ENCODE data around the gene COL24A1.
"Not testable (repeated sequence)": the region's sequence is repeated elsewhere in the genome, so short reads cannot be mapped to it uniquely, and the experiment has no call there.

Gene COL24A1

DNA sequence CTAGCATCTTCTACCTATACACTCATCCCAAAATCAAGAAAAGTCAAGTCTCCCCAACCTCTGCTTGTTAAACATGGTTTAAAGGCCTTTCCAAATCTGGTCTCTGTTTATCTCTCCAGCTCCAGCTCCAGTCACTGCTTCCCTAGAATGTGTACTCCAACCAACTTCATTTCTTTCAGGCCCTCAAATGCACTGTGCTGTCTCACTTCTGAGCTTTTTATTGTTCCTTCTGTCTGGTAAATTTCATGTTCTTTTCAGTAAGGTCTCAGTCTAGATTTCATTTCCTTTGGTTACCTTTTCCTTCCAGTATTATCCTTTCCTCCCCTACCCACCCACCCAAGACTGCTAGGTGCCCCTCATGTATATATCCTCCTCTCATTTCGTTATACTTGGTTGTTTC, 3.7 kb downstream of the COL24A1 start:
- DNase-seq = no peak

DNA sequence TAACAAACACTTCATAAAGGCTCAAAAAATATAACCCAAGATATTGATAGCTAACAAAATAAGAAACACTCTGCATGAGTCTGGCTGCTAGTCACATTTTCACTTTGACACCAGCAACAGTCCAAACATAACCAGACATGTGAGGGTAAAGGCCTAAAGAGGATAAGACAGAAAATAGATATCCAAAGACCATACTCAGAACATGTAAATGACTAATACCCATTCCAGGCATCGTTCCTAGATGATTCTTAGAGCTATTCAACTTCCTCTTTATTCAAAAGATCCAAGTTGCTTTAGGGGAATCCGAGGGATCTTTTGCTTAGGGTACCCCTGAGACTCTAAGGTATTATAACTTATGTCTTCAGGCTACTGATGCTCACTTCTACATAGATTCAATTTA, 5.1 kb downstream of the COL24A1 start:
- no peak for DNase-seq

DNA sequence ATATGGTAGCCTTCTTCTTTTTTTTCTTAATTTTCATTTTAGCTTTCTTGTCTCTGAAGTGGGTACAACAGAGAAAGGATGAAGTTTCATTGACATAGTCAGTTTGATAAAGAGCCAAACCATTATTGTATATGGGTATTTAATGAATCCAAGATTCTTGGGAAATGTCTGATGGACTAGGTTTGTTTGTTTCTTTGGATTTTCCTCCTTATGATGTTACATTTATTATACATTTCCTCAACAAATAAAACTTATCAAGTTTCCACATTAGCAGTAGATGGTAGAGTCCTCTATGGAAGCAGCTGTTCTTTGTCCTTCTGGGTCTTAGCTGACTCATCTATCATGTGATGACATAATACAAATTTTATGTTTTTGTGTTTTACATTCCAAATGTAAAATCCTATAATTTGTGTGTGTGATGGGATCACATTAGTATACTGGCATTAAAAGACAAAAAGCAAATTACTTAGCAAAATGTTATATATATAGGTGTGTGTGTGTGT, 6.0 kb downstream of the COL24A1 start:
- no peak for DNase-seq

DNA sequence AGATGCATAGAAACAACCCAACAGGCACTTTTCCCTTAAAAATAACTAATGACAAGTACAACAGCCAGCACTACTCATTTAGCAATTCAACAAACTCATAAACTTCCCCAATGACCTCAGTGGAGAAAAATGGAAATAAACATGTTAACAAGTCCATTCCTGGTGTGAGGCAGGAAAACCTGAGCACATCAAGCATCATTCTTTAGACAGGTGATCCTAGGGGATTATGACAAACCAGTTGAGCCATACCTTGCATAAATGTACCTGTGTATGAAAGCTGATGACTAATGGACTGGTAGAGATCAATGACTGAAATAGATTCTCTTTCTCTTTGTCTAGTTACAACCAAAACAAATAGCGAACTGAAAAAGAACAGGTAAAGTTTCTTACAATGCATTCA, 7.0 kb downstream of the COL24A1 start:
- no peak for DNase-seq

DNA sequence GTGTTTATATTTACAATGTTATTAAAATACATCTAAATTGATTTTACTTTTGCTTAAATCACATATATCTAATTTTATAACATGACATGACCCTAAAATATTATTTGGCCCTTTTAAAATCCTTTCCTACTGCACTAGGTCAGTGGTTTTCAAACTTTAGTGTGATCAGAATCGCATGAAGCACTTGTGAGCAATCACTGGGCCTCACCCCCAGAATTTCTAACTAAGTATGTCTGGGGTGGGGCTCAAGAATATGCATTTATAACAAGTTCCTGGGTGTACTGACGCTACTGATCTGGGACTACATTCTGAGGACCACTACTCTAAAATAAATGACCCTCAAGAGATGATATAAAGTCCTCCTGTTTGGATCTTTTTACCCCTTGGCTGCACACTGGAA, 8.8 kb downstream of the COL24A1 start:
- no peak for DNase-seq

DNA sequence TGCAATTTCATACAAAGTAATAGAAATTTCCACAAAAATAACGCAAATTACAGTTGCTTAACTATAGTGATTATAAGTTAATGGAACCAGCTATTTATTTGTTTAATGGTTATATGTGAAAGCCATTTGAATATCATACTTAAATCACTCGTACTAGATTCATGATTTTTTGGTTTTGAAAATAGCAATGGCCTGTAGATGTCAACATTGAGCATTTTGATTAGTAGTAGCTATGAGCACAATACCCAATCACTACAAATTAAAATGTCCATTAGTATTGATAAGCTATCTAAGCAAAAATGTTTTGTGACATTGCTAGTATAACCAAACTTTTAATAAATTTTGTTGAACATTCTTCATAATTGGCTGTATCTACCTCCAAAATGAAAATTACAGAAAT, 10.0 kb downstream of the COL24A1 start:
- no peak for DNase-seq

DNA sequence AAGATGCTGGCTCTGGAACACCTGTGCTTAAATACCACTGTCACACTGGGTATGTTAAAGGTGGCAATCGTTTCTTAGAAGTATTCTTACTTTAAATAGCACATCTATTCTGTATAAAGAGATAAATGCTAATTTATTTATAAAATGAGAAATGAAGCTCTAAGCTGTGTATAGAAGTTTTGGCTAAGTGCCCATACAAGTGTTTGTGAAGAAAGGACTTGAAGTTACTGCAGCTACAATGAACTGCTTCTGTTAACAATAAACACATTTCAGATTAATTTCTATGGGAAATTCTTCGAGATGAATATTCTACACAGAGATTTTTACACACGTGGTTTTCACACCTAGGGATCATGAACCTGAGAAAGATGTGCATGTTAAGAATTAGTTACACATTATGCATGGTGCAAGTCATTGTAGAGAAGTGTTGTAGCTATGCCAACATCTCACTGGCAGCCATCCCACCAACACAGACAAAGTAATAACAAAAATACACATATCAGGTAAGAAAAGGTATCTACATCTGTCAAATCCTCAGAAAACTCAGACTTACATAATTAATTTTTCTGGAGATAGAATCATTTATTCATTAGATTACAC, 16.2 kb downstream of the COL24A1 start:
- DNase-seq = no peak

DNA sequence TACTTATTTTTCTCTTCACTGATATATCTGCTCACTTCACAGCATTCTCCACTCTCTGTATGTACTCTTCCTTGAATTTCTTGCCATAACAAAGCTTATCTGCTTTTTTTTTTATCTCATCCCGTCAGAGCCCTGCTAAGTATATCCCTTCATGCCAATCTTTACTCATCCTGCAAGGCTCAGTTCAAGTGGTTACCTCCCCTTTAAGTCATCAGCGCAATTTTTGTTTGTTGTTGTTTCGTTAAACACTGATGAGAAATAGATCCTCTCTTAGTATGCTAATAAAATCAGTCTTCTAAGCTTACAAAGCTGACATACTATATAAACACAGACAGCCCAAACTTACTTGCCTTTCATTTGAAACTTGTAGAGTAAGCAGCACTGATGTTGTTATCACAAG, 17.8 kb downstream of the COL24A1 start:
- DNase-seq = no peak

DNA sequence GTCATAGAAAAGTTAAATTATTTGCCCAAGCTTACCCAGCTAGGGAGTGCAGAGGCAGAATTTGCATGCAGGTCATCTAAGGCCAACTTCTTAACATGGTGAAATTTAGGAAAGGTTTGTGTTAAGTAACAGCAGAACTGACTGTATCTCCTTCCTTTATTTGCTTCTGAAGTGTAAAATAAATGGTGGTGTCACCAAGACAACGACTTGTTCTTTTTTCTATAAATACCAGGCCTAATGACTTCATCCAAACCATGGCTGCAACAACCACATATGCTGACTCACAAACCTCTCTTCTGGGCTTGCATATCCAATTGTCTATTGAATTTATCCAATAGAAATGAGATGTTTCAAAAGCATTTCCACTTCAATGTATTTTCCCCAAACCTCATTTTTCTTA, 19.1 kb downstream of the COL24A1 start:
- peak; percentile 89 to 90 for DNase-seq

DNA sequence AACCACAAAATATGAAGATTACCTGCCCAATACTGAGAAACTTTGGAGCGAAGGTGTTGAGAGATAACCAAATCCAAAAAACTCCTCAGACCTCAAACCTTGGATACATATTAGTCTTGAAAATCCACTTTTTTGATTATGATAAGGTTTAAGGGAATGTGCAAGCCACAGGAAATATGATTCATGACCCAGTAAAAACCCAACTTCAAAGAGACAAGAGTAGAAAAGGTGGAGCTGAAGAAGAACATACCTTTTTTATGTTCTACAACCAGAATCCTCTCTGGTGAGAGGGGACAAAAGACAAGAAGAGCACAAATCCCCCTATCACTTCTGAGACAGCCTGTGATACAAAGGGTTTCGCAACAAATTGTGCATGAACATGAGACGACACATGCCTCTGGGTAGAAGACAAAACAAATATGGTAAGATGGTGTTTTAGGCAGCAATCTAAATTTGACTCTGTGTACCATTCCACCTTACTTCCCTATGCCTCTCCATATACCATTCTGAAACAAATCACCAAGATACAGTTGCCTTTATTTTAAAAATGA, 37.3 kb downstream of the COL24A1 start:
- no peak for DNase-seq

DNA sequence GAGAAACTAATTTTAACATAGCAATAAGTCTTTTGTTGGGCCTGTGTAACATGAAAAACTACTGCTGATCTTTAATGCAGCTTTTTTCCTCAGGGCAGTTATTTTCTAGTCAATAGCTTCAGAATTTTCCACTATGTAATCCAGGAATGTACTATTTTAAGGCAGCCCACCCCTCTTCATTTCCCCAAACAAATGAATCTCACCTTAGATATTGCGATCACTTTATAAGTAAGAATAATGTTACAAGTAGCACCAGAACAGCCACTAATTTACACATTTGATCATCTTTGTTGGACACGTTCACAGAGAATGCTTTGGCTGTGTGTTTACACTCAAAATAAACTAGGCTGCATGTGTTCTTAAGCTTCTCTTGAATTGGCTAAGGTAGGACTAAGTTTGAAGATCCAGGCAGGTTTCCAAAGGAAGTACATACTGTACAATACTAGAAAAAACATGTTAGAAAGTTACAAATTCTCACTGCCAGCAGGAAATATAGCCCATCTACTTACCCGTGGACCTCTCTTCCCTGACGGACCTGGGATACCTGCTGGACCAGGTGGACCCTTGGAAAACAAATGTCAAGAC, 41.7 kb downstream of the COL24A1 start:
- DNase-seq = no peak

DNA sequence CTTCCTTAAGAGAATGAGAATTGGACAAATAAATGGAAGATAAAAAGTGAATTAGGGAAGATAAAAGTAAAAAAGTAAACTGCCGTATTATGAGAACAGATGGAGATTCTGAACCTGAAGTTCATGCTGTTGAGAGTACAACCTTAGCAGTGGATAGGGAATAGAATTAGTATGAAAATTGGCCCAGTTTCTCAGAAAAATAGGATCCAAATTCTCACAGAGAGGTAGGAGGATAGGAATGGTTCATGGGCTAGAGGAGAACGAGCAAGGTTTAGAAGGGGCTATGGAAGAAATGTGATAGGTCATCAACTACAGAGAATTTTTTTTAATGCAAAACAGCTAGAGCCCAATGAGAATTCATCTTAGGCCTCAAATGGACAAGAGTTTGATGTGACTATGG, 42.3 kb downstream of the COL24A1 start:
- no peak for DNase-seq

DNA sequence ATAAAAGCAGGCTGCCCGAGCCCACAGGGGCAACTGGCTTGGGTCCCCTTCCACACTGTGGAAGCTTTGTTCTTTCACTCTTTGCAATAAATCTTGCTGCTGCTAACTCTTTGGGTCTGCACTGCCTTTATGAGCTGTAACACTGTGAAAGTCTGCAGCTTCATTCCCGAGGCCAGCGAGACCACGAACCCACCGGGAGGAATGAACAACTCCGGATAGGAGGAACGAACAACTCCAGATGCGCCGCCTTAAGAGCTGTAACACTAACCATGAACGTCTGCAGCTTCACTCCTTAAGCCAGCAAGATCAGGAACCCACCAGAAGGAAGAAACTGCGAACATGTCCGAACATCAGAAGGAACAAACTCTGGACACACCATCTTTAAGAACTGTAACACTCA, 45.0 kb downstream of the COL24A1 start:
- not testable (repeated sequence) for DNase-seq

DNA sequence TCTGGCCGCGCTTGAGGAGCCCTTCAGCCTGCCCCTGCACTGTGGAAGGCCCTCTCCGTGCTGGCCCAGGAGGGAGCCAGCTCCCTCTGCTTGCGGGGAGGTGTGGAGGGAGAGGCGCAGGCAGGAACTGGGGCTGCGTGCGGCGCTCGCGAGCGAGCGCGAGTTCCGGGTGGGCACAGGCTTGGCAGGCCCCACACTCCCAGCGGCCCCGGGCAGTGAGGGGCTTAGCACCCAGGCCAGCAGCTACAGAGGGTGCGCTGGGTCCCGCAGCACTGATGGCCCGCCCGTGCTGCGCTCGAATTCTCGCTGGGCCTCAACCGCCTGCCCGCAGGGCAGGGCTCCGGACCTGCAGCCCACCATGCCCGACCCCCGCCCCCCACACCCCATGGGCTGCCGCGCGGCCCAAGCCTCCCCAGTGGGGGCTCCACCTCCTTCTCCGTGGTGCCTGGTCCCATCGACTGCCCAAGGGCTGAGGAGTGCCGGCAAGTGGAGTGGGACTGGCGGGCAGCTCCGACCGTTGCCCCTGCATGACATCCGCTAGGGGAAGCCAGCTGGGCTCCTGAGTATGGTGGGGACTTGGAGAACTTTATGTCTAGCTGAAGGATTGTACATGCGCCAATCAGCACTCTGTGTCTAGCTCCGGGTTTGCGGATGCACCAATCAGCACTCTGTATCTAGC, 46.0 kb downstream of the COL24A1 start:
- DNase-seq = no peak

DNA sequence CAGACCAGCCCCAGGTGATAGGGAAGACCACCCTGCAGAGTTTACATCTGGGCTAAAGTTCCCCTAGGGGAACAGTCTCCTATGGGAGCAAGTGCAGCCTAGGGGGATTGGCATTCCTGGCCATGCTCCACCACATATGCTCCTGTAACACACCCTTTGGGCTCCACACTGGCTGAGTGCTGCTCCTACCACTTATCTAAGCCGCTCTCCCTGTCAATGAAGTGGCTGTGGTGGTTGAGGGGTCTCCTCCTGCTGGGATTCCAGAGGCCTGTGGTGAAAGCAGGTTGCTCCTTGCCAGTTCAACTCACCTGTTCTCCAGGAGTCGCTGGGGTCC, 51.1 kb downstream of the COL24A1 start:
- DNase-seq = no peak

DNA sequence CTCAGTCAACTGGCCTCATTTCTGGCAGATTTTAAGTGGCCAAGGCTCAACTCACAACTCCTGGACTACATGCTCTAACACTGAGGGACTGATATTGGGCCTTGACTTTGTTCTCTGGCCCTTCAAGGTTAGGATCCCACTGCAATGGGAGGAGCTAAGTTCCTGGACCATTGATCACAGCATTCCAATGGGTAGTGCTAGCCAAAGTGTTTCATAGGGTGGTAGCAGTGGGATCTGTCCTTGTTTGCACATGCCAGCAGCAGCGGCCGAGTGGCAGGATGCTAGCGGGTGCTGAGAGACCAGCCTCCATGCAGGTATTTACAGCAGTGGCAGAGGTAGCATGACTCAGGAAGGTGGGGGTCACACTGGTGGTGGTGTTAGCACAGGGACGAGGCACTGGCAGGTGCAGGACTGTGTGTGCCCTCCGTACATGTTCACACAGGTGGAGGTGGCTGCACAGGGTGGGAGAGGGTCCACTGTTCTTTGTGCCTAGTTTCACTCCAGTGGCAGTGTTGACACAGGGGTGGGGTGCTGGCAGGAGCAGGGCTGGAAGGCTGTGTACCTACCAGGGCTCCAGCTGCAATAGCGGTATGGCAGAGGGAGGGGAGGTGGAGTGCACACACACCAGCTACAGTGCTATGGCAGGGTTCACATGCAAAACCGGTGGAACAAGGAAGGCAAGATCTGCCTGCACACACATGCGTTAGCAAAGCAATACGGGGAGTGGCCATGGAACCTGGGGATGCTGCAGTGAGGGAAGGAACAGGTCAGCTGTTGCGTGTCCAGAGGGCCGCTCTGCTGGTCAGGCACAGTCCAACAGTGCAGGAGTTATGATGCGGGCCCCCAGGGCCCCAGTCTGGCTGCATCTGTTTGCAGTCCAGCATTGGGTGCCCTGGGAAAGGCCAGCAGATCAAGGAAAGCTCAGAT, 51.7 kb downstream of the COL24A1 start:
- DNase-seq = no peak

DNA sequence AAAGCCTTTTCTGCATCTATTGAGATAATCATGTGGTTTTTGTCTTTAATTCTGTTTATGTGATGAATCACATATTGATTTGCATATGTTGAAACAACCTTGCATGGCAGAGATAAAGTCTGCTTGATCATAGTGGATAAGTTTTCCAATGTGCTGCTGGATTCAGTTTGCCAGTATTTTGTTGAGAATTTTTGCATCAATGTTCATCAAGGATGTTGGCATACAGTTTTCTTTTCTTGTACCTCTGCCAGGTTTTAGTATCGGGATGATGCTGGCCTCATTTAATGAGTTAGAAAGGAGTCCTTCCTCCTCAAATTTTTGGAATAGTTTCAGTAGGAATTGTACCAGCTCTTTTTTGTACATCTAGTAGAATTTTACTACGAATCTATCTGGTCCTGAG, 55.0 kb downstream of the COL24A1 start:
- DNase-seq = no peak

DNA sequence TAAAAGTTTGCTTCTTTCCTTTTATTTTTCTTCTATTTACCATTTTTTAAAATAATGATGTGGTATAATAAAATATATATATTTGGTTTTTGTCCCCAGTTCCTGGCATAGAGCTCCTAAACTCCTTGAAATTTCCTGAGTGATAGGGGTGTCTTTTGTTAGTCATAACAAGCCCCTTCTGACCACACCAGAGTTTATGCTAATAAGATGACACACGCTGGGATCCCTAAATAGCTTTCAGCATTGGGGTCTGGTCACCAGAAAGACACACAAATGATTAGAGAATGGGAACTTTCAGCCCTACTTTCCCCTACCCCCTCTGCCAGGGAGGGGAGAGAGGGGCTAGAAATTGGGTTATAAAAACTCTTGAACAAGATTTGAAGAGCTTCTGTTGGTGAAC, 56.2 kb downstream of the COL24A1 start:
- no peak for DNase-seq

DNA sequence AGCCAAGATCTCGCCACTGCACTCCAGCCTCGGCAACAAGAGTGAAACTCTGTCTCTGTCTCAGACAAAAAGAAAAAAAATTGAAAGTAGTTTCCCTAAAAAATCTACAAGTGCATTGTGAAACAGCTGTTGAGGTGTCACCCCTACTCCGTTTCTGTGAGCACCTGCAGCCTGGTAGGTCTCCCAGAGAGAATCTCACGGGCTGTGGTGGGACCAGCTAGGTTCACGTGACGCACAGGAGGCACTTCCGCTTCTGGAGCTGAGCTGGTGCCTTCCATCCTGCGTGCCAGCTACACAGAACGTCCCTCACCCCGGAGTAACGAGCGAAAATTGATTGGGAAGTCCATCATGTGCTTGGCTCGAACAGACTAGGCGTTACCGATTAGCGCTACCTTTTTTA, 66.8 kb downstream of the COL24A1 start:
- no peak for DNase-seq

DNA sequence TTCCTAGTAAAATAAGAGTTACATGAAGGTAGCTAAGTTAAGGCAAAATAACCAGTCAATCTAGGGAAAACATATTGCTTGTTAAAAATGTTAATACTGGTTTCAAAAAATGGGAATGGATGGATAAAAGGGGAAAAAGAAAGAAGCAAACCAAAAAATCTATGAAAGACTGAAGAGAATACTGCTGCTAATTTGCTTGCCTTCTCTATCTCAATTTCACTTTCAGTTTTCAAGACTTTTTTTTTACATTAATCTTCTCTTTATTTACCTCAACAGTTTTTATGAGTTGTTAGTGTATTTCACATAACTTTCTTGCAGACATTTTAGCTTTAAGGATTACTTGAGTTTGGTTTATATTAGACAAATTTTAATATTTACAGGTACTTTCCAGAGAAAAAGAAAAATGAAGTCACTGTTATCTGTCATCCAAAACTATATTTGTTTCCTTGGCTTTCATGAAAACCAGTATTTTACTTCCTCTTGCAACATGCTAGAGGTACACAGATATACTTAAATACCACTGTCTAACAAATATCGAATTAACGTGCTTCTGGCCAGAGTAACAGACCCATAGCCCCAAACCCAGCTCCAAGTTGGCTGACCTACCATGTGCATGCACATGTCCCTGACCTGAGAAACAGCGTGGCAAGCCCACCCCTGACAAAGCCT, 70.7 kb downstream of the COL24A1 start:
- no peak for DNase-seq

DNA sequence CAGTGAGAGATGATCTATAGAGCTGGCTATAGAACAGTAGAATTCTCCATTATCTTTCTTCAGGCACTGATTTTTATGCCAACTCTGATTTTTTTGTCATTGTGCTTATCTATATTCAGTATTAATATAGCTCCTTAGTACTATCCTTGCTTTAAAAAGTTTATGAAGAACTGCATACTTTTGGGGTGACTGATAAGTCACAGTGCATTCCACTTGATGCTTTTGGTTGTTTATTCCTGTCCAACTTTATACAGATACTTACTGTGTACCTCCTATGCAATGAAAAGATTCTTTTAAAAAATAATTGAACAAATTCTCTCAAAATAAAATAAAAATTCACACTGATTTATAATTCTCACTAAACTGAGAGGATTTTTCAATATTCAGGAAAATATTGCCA, 71.6 kb downstream of the COL24A1 start:
- no peak for DNase-seq

DNA sequence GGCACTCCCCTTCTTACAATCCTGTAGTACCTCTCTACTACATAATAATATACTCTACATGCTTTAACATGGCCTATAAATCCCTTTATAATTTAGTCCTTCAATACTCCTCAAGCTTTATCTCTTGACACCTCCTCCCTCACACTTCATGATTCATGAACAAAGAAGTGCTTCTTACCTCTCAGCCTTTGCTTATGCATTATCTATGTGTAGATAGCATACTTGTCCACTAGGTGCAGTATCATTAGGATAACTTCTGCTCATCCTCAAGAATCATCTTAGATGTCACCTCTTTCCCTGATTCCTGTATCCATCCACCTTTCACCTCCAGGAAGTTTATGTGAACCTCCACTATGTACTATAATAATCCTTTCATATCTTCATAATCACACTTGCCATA, 74.4 kb downstream of the COL24A1 start:
- DNase-seq = no peak
